Measurements from ENCODE around the gene BOLA1. TPM values are rescaled to one million over a fixed set of nuclear protein-coding genes. Genes with fewer than 3 reads are reported as not detected.
"Not testable (repeated sequence)": the region's sequence is repeated elsewhere in the genome, so short reads cannot be mapped to it uniquely, and the experiment has no call there.

The BOLA1 gene
- total RNA-seq, 1 donor from 2014 or later: 16.7 TPM

DNA sequence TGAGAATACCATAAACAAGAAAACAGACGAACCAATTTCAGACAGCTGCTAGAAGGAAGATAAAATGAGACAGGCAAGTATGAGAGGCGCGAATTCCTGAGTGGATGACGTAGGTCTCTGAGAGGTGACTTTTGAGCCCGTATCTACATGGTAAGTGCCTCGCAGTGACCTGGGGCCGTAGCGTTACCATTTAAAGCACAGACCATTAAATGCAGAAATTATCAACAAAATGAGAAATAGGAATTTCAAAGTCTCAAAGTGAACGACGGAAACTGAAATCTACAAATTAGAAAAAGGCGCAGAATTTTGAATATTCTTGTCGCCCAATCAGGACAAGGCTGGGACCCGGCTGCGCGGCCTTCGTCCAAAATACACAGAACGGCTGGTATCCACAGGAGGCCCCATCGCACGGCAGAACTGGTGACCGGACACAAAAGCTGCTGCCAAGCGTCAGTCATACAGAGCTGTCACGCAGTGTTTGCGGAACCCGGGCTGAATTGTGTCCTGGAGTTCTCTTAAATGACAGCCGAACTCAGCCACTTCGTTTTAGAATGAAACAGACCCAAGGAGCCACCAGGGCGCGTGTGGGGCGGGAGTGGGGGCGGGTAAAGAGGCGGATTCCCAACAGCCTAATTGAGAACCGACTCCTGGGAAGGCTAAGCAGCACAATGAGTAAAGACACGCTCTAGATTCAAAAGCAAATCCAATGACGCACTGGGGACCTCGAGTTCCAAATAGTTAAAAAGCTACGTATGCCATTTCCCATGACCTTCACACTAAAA, 13.8 kb upstream of the BOLA1 start:
- intact Hi-C loops (cut with micrococcal nuclease): no loop called here

DNA sequence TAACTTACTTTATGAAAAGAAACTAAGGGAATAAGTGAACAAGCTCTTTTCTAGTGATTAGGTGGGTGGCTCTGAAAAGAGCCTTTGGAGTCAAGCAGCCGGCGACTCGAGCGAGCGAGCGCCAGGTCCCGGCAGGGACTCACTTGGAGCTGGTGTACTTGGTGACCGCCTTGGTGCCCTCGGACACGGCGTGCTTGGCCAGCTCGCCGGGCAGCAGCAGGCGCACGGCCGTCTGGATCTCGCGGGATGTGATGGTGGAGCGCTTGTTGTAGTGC, 13.3 kb upstream of the BOLA1 start:
- peak; percentile 3 for ATAC-seq
- intact Hi-C loops (cut with micrococcal nuclease); DNase-seq: not testable (repeated sequence)

More for the DNA sequence above, 13.8 kb upstream of the BOLA1 start:
- ATAC-seq (peak; percentile 69), DNase-seq (peak; percentile 89)

DNA sequence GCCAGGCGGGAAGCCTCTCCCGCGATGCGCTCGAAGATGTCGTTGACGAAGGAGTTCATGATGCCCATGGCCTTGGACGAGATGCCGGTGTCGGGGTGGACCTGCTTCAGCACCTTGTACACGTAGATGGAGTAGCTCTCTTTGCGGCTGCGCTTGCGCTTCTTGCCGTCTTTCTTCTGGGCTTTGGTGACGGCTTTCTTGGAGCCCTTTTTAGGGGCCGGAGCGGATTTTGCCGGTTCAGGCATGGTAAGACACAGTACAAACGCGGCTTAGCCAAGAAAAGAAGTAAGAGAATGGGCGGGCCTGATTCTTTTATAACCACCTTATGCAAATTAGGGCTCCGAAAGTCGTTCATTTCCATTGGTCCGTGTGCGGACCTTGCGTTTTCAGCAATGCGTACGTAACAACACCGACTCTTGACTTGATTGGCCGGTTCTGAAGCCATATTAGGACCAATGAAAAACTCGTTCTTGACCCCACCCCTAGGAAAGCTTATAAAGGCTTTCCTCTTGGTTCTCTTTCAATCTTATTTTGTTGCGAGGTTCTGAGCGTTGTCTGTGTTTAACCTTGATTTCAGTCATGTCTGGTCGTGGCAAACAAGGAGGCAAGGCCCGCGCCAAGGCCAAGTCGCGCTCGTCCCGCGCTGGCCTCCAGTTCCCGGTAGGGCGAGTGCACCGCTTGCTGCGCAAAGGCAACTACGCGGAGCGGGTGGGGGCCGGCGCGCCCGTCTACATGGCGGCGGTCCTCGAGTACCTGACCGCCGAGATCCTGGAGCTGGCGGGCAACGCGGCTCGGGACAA, 12.8 kb upstream of the BOLA1 start:
- peak; percentile 85 for ATAC-seq
- intact Hi-C loops (cut with micrococcal nuclease): no loop called here
- peak; percentile 79 for DNase-seq

DNA sequence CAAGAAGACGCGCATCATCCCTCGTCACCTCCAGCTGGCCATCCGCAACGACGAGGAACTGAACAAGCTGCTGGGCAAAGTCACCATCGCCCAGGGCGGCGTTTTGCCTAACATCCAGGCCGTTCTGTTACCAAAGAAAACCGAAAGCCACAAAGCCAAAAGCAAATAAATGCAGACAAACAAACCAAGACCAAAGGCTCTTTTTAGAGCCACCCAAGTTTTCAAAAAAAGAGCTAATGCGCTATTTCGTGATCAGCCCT, 12.2 kb upstream of the BOLA1 start:
- intact Hi-C loops (cut with micrococcal nuclease); ATAC-seq; DNase-seq: not testable (repeated sequence)

DNA sequence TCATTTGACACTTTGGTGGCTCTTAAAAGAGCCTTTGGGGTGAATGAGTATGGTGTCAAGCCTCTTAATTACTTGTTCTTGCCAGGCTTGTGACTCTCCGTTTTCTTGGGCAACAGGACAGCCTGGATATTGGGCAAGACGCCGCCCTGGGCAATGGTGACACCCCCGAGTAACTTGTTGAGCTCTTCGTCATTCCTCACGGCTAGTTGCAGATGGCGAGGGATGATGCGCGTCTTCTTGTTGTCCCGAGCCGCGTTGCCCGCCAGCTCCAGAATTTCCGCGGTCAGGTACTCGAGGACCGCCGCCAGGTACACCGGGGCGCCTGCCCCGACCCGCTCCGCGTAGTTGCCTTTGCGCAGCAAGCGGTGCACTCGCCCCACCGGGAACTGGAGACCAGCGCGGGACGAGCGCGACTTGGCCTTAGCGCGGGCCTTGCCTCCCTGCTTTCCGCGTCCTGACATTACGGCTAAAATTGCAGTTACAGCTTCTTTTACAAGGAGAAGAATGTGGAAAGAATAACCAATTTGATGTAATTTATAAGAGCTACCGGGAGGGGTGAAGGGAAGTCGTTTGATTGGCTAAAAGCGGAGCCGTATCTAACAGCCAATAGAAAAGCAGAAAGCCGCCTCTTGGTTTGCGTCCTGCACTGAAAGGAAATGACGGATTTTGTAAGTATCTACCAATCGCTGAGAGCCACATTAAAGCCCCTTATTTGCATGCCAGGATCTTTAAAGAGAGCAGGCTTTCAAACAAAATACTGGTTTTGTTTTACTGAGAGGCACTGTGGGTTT, 11.7 kb upstream of the BOLA1 start:
- intact Hi-C loops (cut with micrococcal nuclease): no loop called here
- peak; percentile 73 for ATAC-seq
- DNase-seq: peak; percentile 76

DNA sequence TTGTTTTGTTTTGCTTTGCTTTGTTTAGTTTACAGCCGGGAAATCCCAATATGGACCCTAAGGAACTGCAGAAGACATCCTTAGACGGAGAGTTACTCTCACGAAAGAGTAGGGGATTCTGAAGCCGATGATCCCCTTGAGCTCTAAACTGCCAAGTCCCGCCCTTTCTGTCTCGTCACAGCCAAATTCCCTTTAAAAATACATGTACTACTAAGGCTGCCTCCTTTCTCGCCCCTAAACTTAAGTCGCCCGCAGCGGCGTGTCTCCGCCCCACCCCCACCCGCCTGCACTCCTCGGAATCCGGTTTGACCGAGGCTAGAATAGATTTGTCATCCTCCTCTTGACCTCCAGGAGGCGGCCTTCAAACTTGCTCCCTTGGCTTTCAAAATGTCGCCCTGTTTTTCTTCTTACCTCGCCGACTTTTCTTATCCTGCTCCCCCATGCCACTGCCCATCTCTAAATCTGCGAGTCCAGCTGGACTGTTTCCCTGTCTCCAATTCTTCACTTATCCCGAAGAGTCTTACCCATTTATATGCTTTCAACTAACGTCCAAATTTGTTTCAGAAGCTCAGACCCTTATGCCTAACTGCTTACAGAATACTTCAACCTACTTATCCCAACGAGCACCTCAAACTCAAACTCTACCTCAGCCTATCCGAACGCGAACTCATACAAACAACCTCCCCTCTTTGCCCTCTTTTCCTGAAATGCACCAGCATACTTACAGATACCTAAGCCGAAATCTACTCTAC, 10.9 kb upstream of the BOLA1 start:
- ATAC-seq (peak; percentile 45), DNase-seq (peak; percentile 81)
- intact Hi-C loops (cut with micrococcal nuclease): no loop called here

DNA sequence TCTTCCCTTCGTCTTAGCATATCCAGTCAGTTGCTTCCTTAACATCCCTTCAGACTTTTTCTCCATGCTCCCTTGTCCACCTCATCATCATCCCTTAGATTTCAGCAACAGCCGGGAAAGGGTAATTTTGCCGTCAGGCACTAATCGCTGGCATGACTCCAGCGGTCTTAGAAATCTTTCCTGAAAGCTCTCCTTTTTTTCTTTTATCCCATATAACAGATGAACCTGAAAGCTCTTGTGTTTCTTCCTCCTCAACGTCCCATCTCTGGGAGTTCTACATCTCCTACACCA, 10.4 kb upstream of the BOLA1 start:
- intact Hi-C loops (cut with micrococcal nuclease): no loop called here
- ATAC-seq: no peak
- no peak for DNase-seq

DNA sequence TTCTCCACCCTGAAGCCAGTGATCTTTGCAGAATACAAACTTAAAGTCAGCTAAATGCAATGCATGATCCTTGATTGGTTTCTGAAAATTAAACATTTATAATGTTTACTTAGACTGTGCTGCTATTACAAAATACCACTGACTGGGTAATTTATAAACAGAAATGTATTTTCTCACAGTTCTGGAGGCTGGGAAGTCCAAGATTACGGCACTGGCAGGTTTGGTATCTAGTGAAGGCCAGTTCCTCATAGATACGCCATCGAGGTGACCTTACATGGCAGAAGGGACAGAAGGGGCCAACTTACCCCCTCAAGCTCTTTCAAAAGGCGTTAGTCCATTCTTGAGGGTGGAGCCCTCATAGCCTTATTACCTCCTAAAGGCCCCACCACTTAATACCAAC, 2.8 kb upstream of the BOLA1 start:
- no peak for DNase-seq
- intact Hi-C loops (cut with micrococcal nuclease): no loop called here
- ATAC-seq: no peak

DNA sequence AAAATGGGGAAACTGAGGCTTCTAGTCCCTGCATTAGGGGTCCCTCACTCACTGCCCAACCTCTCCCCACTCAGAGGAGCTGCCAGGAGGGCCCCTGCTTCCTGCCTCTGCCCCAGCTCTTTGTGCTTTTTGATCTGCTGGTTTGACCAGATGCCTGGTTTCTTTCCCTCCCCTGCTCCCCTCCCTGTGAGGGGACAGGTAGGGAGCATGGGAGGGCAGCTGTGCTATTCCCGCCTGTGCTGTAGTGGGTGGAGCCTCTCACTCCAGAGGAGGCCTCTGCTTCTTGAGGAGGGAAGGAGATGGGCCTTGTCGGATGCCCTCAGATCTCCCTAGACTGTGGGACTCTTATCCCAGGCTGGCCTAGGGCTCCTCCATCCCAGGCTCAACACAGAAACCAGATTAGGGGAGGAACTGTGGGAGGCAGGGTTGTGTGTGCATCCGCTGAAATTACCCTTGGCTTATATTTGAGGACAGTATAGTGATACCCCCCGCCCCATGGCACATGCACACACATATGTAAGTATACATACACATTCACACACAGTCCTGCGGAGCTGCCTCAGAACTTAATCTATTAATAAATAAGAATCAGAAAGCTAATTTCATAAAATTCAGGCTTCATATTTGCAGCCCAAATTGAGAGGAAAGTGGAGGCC, 4.6 kb downstream of the BOLA1 start:
- DNase-seq: no peak
- ATAC-seq: no peak
- intact Hi-C loops (cut with micrococcal nuclease): no loop called here

DNA sequence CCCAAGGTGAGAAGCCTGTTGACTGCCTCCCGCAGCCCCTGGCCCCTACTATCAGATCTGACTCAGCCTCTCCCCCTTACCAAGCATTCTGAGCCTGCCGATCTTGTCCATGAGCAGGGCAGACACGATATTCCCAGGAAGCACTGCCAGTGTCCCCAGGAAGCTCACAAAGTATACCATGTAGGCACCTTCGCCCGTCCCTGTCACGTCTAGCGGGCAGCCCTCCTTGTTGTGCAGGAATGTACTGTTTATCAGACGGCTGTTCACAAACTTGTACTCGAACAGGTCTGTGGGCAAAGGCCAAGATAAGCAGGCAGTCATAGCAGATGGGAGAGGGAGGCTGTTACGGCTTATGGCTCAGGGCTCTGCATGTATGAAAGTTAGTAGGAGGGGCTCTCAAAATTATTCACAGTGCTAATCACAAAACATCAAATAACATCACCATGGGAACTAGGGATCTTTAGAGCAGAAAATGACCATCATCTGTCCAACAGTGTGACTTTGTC, 7.3 kb downstream of the BOLA1 start:
- ATAC-seq: no peak

DNA sequence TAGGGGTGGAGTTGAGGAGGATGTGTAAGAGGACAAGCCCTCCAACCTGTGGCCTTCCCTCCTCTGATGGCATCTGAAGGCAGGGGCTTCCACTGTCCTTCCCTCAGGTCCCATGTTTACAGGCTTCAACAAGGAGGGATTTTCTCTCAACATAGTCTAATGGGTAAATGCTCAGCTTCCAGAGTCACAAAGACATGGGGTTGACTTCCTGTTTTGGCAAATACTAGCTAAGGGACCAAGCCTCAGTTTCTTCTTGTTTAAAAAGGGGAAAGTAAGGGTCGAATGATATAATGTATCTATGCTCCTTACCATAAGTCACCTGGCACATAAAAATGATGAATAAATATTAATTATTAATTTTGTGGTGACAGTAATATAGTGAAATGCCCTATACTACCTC, 15.2 kb downstream of the BOLA1 start:
- DNase-seq: no peak
- intact Hi-C loops (cut with micrococcal nuclease): no loop called here
- ATAC-seq: no peak

More for the DNA sequence above, 7.3 kb downstream of the BOLA1 start:
- no peak for DNase-seq
- intact Hi-C loops (cut with micrococcal nuclease): no loop called here

DNA sequence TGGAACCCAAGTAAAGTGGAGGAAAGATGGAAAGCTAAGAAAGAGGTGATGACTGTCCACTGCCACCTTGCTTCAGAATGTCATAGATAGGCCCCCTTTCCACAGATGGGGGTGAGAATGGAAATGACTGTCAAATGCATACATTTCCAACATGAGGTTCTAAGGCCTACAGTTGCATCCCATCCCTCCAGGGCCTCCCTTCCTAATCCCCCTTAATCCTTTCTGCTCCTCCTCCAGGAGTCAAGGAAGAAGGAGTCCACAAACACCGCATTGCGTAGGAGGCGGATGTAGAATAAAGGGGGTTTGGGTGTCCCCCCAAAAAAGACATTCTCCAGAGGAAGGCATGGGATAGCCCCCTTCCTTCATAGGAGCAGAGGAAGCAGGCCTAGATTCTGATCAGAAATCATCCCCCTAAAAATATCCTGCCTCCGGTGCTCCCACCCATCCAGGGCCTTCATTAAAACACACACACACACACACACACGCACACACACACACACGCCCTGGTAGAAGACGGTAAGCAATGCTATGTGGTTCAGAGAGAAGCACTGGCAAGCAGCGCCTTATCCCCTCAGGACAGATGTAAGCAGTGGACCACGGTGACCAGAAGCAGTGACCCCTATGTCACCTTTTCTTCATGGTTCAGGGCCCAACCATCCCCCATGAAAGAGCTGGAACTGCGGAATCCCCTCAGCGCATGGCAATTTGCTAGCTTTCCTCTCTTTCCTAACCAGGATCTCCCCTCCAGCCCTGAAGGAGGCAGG, 16.2 kb downstream of the BOLA1 start:
- DNase-seq (no peak), ATAC-seq (no peak)
- intact Hi-C loops (cut with micrococcal nuclease): no loop called here

DNA sequence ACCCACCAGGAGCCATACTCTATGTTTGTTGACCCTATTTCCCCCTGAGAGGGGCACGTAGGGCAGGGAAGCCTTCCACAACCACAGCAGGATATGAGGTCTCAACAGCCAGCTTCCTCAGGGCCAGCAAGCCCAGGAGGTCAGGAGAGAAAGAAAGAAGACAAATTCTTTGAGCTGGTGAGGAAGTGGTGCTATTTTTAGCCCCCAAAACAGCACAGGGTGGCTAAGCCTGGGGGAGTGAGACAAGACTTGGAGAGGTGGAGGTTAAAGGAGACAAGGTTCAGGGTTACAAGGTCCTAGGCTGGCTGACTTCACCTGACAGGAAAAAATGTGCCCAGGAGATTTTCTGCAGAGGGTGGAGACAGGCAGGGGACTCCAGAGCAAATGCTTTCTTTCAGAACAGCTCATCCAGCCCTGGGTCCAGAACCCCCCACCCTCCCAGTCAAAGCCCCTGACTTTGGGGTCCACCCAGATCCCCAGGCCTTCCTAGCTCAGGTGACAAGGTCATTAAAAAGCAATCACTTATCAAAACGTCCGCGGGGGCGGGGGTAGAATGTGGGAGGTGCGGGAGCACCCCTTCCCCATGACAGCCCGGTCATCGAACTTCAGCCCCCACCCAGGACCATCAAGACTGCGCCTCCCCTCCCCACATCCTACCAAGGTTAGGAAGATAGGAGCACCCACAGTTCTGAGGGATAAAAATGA, 17.0 kb downstream of the BOLA1 start:
- intact Hi-C loops (cut with micrococcal nuclease): no loop called here
- ATAC-seq: no peak

DNA sequence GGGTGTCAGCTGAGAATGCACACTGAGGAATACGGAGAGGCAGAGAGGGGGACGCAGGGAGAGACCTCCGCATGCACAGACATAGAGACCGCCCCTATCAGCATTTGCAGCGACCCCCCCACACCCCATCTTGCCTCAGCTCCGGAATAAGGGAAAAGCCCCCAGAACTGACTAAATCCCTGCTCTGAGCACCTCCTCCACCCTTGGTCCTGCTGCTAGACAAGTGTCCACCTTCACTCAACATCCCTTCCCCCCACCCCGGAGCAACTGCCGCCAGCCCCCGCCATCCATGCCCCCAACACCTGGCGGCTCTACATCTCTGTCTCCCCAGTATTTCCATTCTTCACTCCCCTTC, 17.5 kb downstream of the BOLA1 start:
- DNase-seq: no peak
- no peak for ATAC-seq
- intact Hi-C loops (cut with micrococcal nuclease): no loop called here

More for the DNA sequence above, 17.0 kb downstream of the BOLA1 start:
- DNase-seq: no peak

DNA sequence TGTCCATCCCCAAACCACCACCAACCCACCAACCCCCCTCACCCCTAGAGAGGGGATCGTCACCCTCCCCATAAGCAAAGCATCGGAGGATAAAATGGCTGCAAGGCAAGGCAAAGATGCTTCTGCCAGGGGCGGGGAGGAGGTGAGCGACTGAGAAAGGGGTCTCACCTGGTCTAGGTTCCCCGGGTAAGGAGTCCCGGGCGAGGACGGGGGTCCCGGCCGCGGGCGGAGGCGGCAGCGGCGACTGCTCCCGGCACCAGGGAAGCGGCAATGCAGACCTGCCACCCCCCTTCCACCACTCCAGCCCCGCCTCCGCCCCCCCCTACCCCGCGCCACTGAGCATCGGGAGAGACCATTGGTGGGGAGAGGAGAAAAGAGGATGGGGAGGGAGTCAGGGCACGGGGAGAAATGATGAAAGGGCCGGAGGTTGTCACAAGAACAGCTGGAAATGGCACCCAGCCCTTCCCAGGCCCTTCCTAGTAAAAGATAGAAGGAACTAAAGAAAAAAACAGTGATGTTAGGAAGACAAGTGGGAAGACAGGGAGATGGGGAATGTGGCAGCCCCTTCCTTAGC, 18.3 kb downstream of the BOLA1 start, which contains the start of gene SV2A:
SV2A (minus strand) TSS at position 274 of the 574 bp plus-strand sequence. CDS start 4,004 bp downstream, outside the sequence.
- peak; percentile 76 for ATAC-seq
- intact Hi-C loops (cut with micrococcal nuclease): no loop called here

DNA sequence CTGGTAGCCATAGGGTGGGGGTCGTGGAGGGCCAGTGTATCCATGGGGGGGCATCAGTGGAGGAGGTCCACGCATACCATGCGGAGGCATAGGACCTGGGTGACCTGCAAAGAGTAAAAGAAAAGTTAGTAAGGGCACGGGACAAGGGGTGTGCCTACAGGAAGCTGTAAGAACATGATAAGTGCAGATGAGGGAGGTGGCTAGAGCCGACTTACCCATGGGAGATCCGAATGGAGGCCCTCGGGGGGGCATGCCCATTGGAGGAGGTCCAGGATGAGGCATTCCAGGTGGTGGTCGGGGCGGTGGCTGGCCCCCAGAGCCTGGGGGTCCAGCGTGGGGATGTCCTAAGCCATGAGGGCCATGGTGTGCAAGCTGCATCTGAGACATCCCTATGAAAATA, 24.3 kb downstream of the BOLA1 start:
- intact Hi-C loops (cut with micrococcal nuclease): no loop called here
- ATAC-seq (no peak), DNase-seq (no peak)

More for the DNA sequence above, 18.3 kb downstream of the BOLA1 start, which contains the start of gene SV2A:
- DNase-seq: peak; percentile 40

DNA sequence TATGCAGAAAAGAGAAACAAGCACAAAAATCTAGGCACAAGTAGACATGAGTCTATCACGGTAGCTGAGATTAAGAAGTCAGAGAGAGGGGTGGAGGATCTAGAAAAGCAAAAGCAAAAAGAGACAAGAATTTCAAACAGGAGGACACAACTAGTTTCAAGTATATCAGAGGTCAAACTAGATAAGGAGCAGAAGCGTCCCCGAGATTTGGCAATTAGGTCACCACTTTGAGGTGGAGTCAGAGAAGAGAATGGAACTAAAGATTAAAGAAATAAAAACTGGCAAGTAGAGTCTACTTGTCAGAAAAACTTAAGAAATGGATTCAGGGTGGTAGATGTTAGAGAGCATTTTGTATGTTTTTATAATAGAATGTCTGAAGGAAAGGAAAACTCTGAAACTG, 26.0 kb downstream of the BOLA1 start:
- intact Hi-C loops (cut with micrococcal nuclease): no loop called here
- DNase-seq: no peak
- ATAC-seq: no peak
